IPS-18a (cell line): ENCODE results near the gene MADD.
A peak's percentile ranks its signal among the peaks of the same experiment; 100 is the strongest.

Experiments
- H3K27ac ChIP-seq: one replicate; pipeline ENCODE4 v1.5.1; 2013; ENCODE audit warnings: low read length
- H3K27me3 ChIP-seq: one replicate; pipeline ENCODE4 v1.6.1; 2013; ENCODE audit warnings: mild to moderate bottlenecking, low read length; ENCODE audit not compliant: control insufficient read depth, insufficient read depth
- H3K36me3 ChIP-seq: one replicate; pipeline ENCODE4 v1.6.1; 2013; ENCODE audit warnings: low read depth, low read length; ENCODE audit not compliant: control insufficient read depth
- H3K4me1 ChIP-seq: one replicate; pipeline ENCODE4 v1.6.1; 2013; ENCODE audit warnings: low read depth, low read length; ENCODE audit not compliant: control insufficient read depth
- H3K4me3 ChIP-seq: one replicate; pipeline ENCODE4 v1.5.1; 2013; ENCODE audit warnings: low read length
- H3K9ac ChIP-seq: one replicate; pipeline ENCODE4 v1.6.1; 2013; ENCODE audit warnings: mild to moderate bottlenecking, low read length, moderate library complexity
- H3K9me3 ChIP-seq: one replicate; pipeline ENCODE4 v1.6.1; 2013; ENCODE audit warnings: low read depth, low read length; ENCODE audit not compliant: control insufficient read depth

MADD gene

GRCh38 chr11:47268448-47269001 is 1.4 kb upstream of the MADD start:
- peak overlapping the region; percentile 63 for H3K27ac ChIP-seq

DNA sequence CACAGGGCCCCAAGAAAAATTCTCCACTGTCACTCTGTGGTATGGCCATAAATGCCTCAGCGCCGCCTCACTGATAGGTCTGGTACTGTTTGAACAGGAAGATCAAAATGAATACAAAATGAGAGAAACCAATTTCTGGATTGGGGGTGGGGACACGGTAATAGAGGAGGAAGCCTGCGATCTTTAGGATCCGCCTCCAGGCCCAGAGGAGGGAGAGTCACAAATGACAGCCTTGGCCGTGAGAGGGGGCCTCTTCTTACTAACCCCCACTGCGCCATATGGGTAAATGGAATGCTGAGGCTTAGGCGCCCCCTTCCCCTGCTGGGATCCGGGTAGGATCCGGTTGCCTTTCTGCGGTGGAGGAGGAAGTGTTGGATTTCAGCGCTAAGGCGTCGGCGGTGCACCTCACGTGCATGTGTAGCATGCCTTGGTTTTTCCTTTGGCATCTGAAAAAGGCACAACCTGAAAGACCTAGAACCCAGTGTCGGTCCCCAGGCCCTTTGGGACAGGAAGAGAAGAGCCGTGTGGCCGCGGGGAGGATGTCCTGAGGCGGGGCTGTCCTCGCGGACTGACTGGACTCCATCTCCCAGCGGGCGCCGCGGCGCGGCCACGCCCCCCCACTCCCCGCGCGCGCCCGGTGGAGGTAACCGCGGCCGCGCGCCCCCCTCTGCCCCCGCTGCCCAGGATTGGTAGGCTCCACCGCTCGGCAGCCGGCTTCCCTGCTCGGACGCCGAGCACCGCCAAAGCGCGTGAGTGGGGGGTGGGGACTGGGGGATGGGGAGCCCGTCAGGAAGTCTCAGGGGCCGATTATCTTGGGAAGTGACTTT is 718 bp upstream of the MADD start:
- Histone ChIP-seq H3K4me3 (peak overlapping the region; percentile 79), H3K9me3 (no peaks in the 10 kb centered on the region), H3K27me3 (no peaks in the 10 kb centered on the region), H3K36me3 (peaks cover 4% of the 10 kb centered on the region), H3K4me1 (peaks cover 26% of the 10 kb centered on the region), H3K27ac (no peak overlapping the region), H3K9ac (peak overlapping the region; percentile 56)

More at GRCh38 chr11:47268448-47269001, 1.4 kb upstream of the MADD start:
- Histone ChIP-seq H3K36me3 (no peaks in the 10 kb centered on the region), H3K9ac (peak overlapping the region; percentile 45), H3K9me3 (no peaks in the 10 kb centered on the region), H3K4me1 (peaks cover 26% of the 10 kb centered on the region), H3K27me3 (no peaks in the 10 kb centered on the region), H3K4me3 (peak overlapping the region; percentile 79)

- H3K27ac ChIP-seq, result no peak overlapping the region
- H3K9ac ChIP-seq, result no peak overlapping the region
- H3K36me3 ChIP-seq, result peaks cover 16% of the 10 kb centered on the region
- H3K4me3 ChIP-seq, result peak overlapping the region; percentile 79
- H3K27me3 ChIP-seq, result no peaks in the 10 kb centered on the region
- H3K4me1 ChIP-seq, result peaks cover 26% of the 10 kb centered on the region
- no peaks in the 10 kb centered on the region for H3K9me3 ChIP-seq
Measured at GRCh38 chr11:47270331-47271271, 668 bp downstream of the MADD start.

DNA sequence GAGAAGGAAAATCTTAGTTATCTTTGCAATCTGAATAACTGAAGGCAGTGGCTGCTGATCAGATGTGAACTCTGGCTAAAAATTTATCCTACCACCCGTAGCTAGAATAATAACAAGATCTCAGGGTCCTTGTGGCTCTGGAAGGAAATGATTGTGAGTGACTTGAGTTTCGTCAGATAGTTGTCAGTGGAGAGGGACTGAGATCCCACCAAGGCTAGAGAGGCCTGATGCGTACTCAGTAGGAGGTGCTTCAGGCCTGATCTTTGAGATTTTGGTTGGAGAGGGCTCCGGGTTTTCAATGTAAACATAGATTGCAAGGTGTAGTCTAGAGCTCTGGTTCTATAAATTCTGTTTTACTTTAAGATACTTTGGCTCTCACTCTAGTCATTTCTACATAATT is 1.4 kb downstream of the MADD start:
- H3K36me3 ChIP-seq, result peaks cover 23% of the 10 kb centered on the region
- no peak overlapping the region for H3K9ac ChIP-seq
- H3K4me3 ChIP-seq, result peak overlapping the region; percentile 79
- no peaks in the 10 kb centered on the region for H3K9me3 ChIP-seq
- peaks cover 26% of the 10 kb centered on the region for H3K4me1 ChIP-seq
- H3K27me3 ChIP-seq, result no peaks in the 10 kb centered on the region
- no peak overlapping the region for H3K27ac ChIP-seq

DNA sequence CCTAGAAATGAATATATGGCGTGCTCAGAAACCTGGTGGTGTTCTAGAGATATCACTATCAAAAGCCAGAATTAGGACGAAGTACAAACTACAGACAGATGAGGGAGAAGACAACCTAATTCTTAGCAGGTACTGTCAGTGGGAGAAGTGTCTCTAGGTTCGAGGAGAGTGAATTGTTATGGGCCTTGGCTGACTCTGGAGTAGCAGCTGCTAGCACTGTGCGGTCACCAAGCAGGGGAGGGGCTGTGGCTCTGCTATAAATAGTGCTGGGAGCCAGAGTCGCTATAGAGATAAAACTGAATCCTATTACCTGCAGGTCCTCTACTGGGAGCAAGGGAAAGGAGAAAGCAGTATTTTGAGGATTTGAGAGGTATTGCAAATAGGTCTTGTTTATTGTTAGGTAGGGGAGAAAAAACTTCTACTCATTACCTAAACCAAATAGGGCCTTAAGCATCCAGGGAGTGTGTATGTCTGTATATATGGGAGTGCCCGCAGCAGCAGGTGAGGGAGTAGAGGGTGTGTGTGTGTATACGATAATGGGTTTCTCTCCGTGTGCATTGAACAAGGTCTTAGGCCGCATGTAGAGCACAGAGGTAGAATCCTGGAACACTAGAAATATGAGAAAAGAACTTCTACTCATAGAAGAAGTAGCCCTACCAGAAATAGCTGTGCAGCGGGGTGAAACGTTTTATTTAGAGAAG is 2.2 kb downstream of the MADD start:
- peaks cover 26% of the 10 kb centered on the region for H3K4me1 ChIP-seq
- H3K36me3 ChIP-seq, result peaks cover 30% of the 10 kb centered on the region
- no peak overlapping the region for H3K27ac ChIP-seq
- no peaks in the 10 kb centered on the region for H3K9me3 ChIP-seq
- no peaks in the 10 kb centered on the region for H3K27me3 ChIP-seq
- H3K9ac ChIP-seq, result no peak overlapping the region
- H3K4me3 ChIP-seq, result no peak overlapping the region

DNA sequence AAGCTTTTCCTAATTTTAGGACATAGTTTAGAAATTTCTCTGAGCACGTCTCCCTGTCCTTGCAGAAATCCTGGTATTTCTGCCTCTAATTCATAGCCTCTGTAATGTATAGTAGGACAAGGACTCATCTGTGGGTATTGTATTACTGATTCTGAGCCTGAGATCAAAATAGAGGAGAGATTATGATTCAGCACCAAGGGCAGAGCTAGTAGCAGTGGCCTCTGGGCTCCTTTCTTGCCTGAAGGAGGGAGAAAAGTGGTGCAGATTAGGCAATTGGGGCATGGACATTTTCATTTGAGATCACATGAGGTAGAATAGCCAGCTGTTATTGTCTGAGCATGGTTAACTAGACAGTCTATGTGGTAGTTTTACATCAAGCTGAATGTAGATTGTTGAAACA is 2.8 kb downstream of the MADD start:
- Histone ChIP-seq H3K36me3 (peaks cover 35% of the 10 kb centered on the region), H3K27me3 (no peaks in the 10 kb centered on the region), H3K9me3 (no peaks in the 10 kb centered on the region), H3K4me3 (no peak overlapping the region), H3K4me1 (peaks cover 23% of the 10 kb centered on the region), H3K27ac (no peak overlapping the region), H3K9ac (no peak overlapping the region)

GRCh38 chr11:47274495-47275235 is 4.7 kb downstream of the MADD start:
- Histone ChIP-seq H3K9me3 (no peaks in the 10 kb centered on the region), H3K4me1 (peaks cover 10% of the 10 kb centered on the region), H3K4me3 (no peak overlapping the region), H3K27ac (no peak overlapping the region), H3K27me3 (no peaks in the 10 kb centered on the region), H3K36me3 (peaks cover 52% of the 10 kb centered on the region), H3K9ac (no peak overlapping the region)

GRCh38 chr11:47276923-47277322 is 7.0 kb downstream of the MADD start:
- no peaks in the 10 kb centered on the region for H3K9me3 ChIP-seq
- H3K4me3 ChIP-seq, result no peak overlapping the region
- no peaks in the 10 kb centered on the region for H3K27me3 ChIP-seq
- no peak overlapping the region for H3K27ac ChIP-seq
- H3K9ac ChIP-seq, result no peak overlapping the region
- H3K4me1 ChIP-seq, result peaks cover 3% of the 10 kb centered on the region
- peaks cover 69% of the 10 kb centered on the region for H3K36me3 ChIP-seq

- H3K4me3 ChIP-seq, result no peak overlapping the region
- H3K4me1 ChIP-seq, result peaks cover 3% of the 10 kb centered on the region
- no peak overlapping the region for H3K9ac ChIP-seq
- peaks cover 78% of the 10 kb centered on the region for H3K36me3 ChIP-seq
- H3K27ac ChIP-seq, result no peak overlapping the region
- no peaks in the 10 kb centered on the region for H3K27me3 ChIP-seq
- H3K9me3 ChIP-seq, result no peaks in the 10 kb centered on the region
Measured at GRCh38 chr11:47278058-47278457, 8.1 kb downstream of the MADD start.

DNA sequence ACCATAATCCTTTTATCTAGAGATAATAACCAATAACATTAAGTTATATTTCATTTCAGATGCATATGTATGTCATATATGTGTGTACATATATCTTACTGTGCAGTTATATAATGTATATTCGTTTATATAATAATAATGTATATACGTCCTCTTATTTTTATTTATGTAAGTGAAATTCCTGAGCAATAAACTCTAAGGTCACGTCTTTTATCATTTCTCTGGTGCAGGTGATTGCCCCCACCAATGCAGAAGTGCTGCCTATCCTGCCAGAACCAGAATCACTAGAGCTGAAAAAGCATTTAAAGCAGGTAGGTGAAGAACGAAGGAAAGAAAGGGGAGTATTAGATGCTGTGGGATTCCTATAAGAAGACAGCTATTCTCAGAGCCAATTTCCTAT is 8.8 kb downstream of the MADD start:
- Histone ChIP-seq H3K4me1 (peaks cover 3% of the 10 kb centered on the region), H3K36me3 (peaks cover 78% of the 10 kb centered on the region), H3K27me3 (no peaks in the 10 kb centered on the region), H3K27ac (no peak overlapping the region), H3K4me3 (no peak overlapping the region), H3K9me3 (no peaks in the 10 kb centered on the region), H3K9ac (no peak overlapping the region)
